GM12878 (cell line): ENCODE data around the gene TMEM201. TPM values are rescaled to one million over a fixed set of nuclear protein-coding genes. Genes with fewer than 3 reads are reported as not detected.
A peak's percentile ranks its signal among the peaks of the same experiment; 100 is the strongest.

Experiments
- ATAC-seq: fragments of 200-7000 bp; cut with Tn5 transposase; 3 replicates; pipeline ENCODE4 v1.9.1; 2020; ENCODE audit warnings: mild to moderate bottlenecking, moderate library complexity
- BruUV-seq: library from RNA; stranded (reverse); fragments of 400-500 nt; replicated peaks from 2 replicates; lab custom pipeline; 2021; lab: Mats Ljungman, UMichigan
- CTCF ChIA-PET: fragments of 300-600 bp; sonication (Branson Sonifier 250); formaldehyde crosslinking; extraction: SDS; loops from one replicate; lab custom pipeline; 2021; ENCODE audit warnings: inconsistent platforms; lab: Yijun Ruan, JAX
- POLR2A ChIA-PET: fragments of 350-600 bp; formaldehyde crosslinking; extraction: SDS; loops from one replicate; lab custom pipeline; 2021; ENCODE audit warnings: inconsistent platforms; lab: Charles Lee
- RAD21 ChIA-PET: fragments of 300-600 bp; sonication (Branson Sonifier 250); formaldehyde crosslinking; loops from one replicate; lab custom pipeline; 2023; ENCODE audit warnings: antibody characterized with exemption; ENCODE audit not compliant: unreplicated experiment; lab: Charles Lee
- SMC1A ChIA-PET: fragments of 300-600 bp; sonication (Branson Sonifier 250); formaldehyde crosslinking; loops from one replicate; lab custom pipeline; 2023; ENCODE audit not compliant: unreplicated experiment, uncharacterized antibody; lab: Charles Lee
- DNase-seq: peaks from one replicate; pipeline ENCODE4 v3.0.0-alpha.2; 2011; ENCODE audit warnings: low read depth, low spot score
- FAIRE-seq: peaks from 3 replicates; lab custom pipeline; 2011; peaks lifted over from hg19 to GRCh38; lab: Jason Lieb, UNC
- H2AFZ ChIP-seq: 2 replicates; pipeline ENCODE4 v1.6.0; 2011; ENCODE audit warnings: low read depth, low read length, control low read depth; ENCODE audit not compliant: control insufficient read depth
- H3K27ac ChIP-seq: 2 replicates; pipeline ENCODE4 v1.5.1; 2011; ENCODE audit warnings: control low read depth; ENCODE audit not compliant: control insufficient read depth, insufficient read depth
- H3K27me3 ChIP-seq, 2 experiments: replicated peaks in 1 of 2; 2 replicates each; pipeline versions ENCODE4 v1.6.0 to v1.6.1; 2011; ENCODE audit warnings: low read length in 1 of 2; ENCODE audit not compliant: control insufficient read depth in 2 of 2, insufficient read depth in 2 of 2
- H3K36me3 ChIP-seq, 2 experiments: 2 replicates each; pipeline ENCODE4 v1.5.1; 2011; ENCODE audit warnings: low read length in 1 of 2; ENCODE audit not compliant: control insufficient read depth in 2 of 2, insufficient read depth in 2 of 2
- H3K4me1 ChIP-seq: 2 replicates; pipeline ENCODE4 v1.6.1; 2011; ENCODE audit warnings: mild to moderate bottlenecking, low read length, moderate library complexity, mixed read lengths; ENCODE audit not compliant: control insufficient read depth, insufficient read depth
- H3K4me2 ChIP-seq: 2 replicates; pipeline ENCODE4 v1.6.0; 2011; ENCODE audit warnings: control low read depth; ENCODE audit not compliant: control insufficient read depth, insufficient read depth
- H3K4me3 ChIP-seq: fragments of 200-600 bp; sonication (generic); 2 replicates; pipeline ENCODE4 v1.5.1; 2016
- H3K79me2 ChIP-seq: 2 replicates; pipeline ENCODE4 v1.6.0; 2011; ENCODE audit warnings: low read length; ENCODE audit not compliant: control insufficient read depth, insufficient read depth
- H3K9ac ChIP-seq: 2 replicates; pipeline ENCODE4 v1.8.0; 2011; ENCODE audit warnings: low read length, control low read depth, mixed read lengths; ENCODE audit not compliant: control insufficient read depth, insufficient read depth
- H3K9me3 ChIP-seq: replicated peaks from 3 replicates; pipeline ENCODE4 v1.5.1; 2011; ENCODE audit warnings: mild to moderate bottlenecking, low read length; ENCODE audit not compliant: control insufficient read depth, insufficient read depth
- H4K20me1 ChIP-seq: 2 replicates; pipeline ENCODE4 v1.6.0; 2011; ENCODE audit not compliant: control insufficient read depth, insufficient read depth
- BHLHE40 ChIP-seq, 2 experiments: fragments of 450-650 bp in 1 of 2; IDR thresholded peaks; 2 replicates each; pipeline ENCODE4 v1.6.1; 2011 to 2017; ENCODE audit warnings: low read depth in 2 of 2, borderline replicate concordance in 1 of 2, improper control_type of control experiment in 1 of 2, low read length in 1 of 2, mild to moderate bottlenecking in 1 of 2
- IKZF1 ChIP-seq: fragments of 450-650 bp; conservative IDR thresholded peaks from 2 replicates; pipeline ENCODE4 v1.6.1; 2017; ENCODE audit warnings: antibody characterized with exemption, mild to moderate bottlenecking
- LARP7 ChIP-seq: fragments of 450-650 bp; IDR thresholded peaks from 2 replicates; pipeline ENCODE4 v1.6.1; 2017; ENCODE audit warnings: mild to moderate bottlenecking
- MYB ChIP-seq: fragments of 150-350 bp; IDR thresholded peaks from 2 replicates; pipeline ENCODE4 v1.6.1; 2014; ENCODE audit warnings: mild to moderate bottlenecking, low read depth, low read length, borderline replicate concordance
- RCOR1 ChIP-seq: conservative IDR thresholded peaks from 2 replicates; pipeline ENCODE4 v1.6.1; 2012; ENCODE audit warnings: low read depth, low read length, improper control_type of control experiment
- STAT1 ChIP-seq: fragments of 450-650 bp; conservative IDR thresholded peaks from 2 replicates; pipeline ENCODE4 v1.6.1; 2014; ENCODE audit warnings: antibody characterized with exemption, mild to moderate bottlenecking
- TBL1XR1 ChIP-seq: IDR thresholded peaks from 2 replicates; pipeline ENCODE4 v1.6.1; 2012; ENCODE audit warnings: low read depth, low read length, improper control_type of control experiment
- TCF7 ChIP-seq: IDR thresholded peaks from 2 replicates; pipeline ENCODE4 v1.6.1; 2014; ENCODE audit warnings: antibody characterized with exemption, borderline replicate concordance
- WGBS: methylation state at CpG from one replicate; pipeline ENCODE4 v1.1.6; 2016; ENCODE audit warnings: low lambda C conversion rate; ENCODE audit not compliant: insufficient replicate concordance, insufficient coverage; ENCODE audit errors: missing lambda C conversion rate; 5-methylcytosine and 5-hydroxymethylcytosine counted together
- in situ Hi-C: fragments of 300-500 bp; cut with MboI; formaldehyde crosslinking; loops from 9 replicates; pipeline ENCODE4 v1.14.3; 2018; ENCODE audit warnings: mixed read lengths
- intact Hi-C: fragments of 100-400 bp; cut with micrococcal nuclease; formaldehyde crosslinking; loops from one replicate; pipeline ENCODE4 v1.14.2; 2022; ENCODE audit not compliant: unreplicated experiment
- polyA plus RNA-seq, 11 experiments: library from polyadenylated mRNA; depleted of rRNA in 4 of 11; unstranded in 6 of 11; stranded (reverse) in 5 of 11; fragments of >200 nt; fragmentation: Nextera tagmentation in 4 of 11; fragmentation: Illumina TruSeq in 1 of 11; extraction: Ambion mirVana in 4 of 11; extraction: Trizol in 1 of 11; gene quantifications; 1 replicate in 1 of 11; 2 replicates in 10 of 11; pipeline versions ENCODE4 v1.2.1 to v1.2.3, GENCODE V29; 2011 to 2016; ENCODE audit warnings: inconsistent platforms in 2 of 11, missing spikeins in 2 of 11, low read depth in 1 of 11
- total RNA-seq, 4 experiments: library from RNA; depleted of rRNA in 3 of 4; stranded (reverse); fragments of >200 nt in 3 of 4; fragmentation: Illumina TruSeq in 1 of 4; extraction: Trizol in 1 of 4; gene quantifications; 2 replicates each; pipeline versions ENCODE4 v1.2.1 to v1.2.3, GENCODE V29; 2013 to 2021
- TF ChIP-seq, protein P1 (sequence below): fragments of 450-650 bp; IDR thresholded peaks from 2 replicates; pipeline ENCODE4 v1.6.1; 2017; ENCODE audit warnings: antibody characterized with exemption, mild to moderate bottlenecking, moderate library complexity
- TF ChIP-seq, protein P2 (sequence below): IDR thresholded peaks from 2 replicates; pipeline ENCODE4 v1.6.1; 2011; ENCODE audit warnings: low read depth, low read length, improper control_type of control experiment, borderline replicate concordance
- TF ChIP-seq, protein P3 (sequence below): fragments of 450-650 bp; conservative IDR thresholded peaks from 2 replicates; pipeline ENCODE4 v1.6.1; 2017; ENCODE audit warnings: mild to moderate bottlenecking, moderate library complexity

Gene TMEM201
- total and polyA plus RNA-seq, 10 of the 15 experiments (the other 5 are each of a cell fraction or from before 2014, with no cell fraction given): 0.13 to 26.6 (median 6.1) TPM

DNA sequence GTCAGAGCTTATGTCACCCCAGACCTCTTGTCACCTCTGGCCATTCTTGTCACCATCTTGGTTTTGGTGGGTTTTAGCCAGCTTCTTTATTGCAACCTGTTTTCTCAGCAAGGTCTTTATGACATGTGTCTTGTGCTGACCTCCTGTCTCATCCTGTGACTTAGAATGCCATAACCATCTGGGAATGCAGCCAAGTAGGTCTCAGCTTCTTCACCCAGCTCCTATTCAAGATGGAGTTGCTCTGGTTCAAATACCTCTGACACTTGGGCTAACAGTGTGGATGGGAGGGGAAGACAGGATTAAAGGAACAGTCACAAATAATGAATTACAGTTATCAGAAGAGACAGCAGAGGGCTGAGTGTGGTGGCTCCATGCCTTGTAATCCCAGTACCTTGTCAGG lies 32.3 kb downstream of the TMEM201 start (continued):
- TF ChIP-seq, protein P1, sequence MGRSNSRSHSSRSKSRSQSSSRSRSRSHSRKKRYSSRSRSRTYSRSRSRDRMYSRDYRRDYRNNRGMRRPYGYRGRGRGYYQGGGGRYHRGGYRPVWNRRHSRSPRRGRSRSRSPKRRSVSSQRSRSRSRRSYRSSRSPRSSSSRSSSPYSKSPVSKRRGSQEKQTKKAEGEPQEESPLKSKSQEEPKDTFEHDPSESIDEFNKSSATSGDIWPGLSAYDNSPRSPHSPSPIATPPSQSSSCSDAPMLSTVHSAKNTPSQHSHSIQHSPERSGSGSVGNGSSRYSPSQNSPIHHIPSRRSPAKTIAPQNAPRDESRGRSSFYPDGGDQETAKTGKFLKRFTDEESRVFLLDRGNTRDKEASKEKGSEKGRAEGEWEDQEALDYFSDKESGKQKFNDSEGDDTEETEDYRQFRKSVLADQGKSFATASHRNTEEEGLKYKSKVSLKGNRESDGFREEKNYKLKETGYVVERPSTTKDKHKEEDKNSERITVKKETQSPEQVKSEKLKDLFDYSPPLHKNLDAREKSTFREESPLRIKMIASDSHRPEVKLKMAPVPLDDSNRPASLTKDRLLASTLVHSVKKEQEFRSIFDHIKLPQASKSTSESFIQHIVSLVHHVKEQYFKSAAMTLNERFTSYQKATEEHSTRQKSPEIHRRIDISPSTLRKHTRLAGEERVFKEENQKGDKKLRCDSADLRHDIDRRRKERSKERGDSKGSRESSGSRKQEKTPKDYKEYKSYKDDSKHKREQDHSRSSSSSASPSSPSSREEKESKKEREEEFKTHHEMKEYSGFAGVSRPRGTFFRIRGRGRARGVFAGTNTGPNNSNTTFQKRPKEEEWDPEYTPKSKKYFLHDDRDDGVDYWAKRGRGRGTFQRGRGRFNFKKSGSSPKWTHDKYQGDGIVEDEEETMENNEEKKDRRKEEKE: no peak
- TF ChIP-seq, protein P2, sequence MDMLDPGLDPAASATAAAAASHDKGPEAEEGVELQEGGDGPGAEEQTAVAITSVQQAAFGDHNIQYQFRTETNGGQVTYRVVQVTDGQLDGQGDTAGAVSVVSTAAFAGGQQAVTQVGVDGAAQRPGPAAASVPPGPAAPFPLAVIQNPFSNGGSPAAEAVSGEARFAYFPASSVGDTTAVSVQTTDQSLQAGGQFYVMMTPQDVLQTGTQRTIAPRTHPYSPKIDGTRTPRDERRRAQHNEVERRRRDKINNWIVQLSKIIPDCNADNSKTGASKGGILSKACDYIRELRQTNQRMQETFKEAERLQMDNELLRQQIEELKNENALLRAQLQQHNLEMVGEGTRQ: no peak
- TF ChIP-seq RCOR1: no peak
- no peak for TF ChIP-seq STAT1
- TF ChIP-seq TCF7: no peak
- no peak for TF ChIP-seq BHLHE40 (IDR thresholded peaks at IDR 0.05; ENCODE audit: borderline replicate concordance in 1 of 2, low read depth in 2 of 2, low read length in 1 of 2)
- no peak for TF ChIP-seq TBL1XR1
- TF ChIP-seq LARP7: no peak
- no peak for TF ChIP-seq MYB

DNA sequence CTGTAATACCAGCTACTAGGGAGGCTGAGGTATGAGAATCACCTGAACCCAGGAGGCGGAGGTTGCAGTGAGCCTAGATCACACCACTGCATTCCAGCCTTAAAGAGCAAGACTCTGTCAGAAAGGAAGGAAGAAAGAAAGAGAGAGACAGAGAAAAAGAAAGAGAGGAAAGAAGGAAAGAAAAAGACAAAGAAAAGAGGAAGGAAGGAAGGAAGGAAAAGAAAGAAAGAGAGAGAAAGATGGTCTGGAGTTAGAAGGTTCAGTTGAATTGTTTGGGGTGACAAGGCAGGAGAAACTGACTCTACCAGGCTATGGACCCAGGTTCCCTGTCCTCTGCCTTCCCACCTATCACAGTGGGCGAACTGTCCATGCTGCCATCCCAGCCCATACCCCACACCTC lies 35.4 kb downstream of the TMEM201 start:
- intact Hi-C loops: no loop called here
- no peaks in the 10 kb centered on the region for H3K9me3 ChIP-seq
- H2AFZ ChIP-seq: no peak overlapping the region
- H3K27me3 ChIP-seq: no peaks in the 10 kb centered on the region
- FAIRE-seq (no peak), ATAC-seq (no peak)
- in situ Hi-C loops: no loop called here
- no peak overlapping the region for H3K9ac ChIP-seq
- ChIA-PET SMC1A (no interaction called here), CTCF (interaction anchor here (0.8 to 1.1 kb wide), 4 partner anchors 8 to 48 kb away, joined by 3 to 5 read pairs (median 3); partner anchors contain the start of gene TMEM201), POLR2A (interaction anchor here (0.6 kb wide), 3 partner anchors 36 to 242 kb away, joined by 4 to 8 read pairs (median 4); no protein-coding TSS in a partner anchor)
- H4K20me1 ChIP-seq: no peaks in the 10 kb centered on the region
- no peak overlapping the region for H3K4me3 ChIP-seq
- BruUV-seq: no TSS peak
- H3K4me1 ChIP-seq: peaks cover 31% of the 10 kb centered on the region
- H3K27ac ChIP-seq: no peak overlapping the region
- 100% methylated on average over 2 of the region's 2 CpGs for WGBS
- 0 out of 2 replicates have a peak, but pooled peaks have one; percentile 12 for TF ChIP-seq IKZF1
- TF ChIP-seq, protein P3, sequence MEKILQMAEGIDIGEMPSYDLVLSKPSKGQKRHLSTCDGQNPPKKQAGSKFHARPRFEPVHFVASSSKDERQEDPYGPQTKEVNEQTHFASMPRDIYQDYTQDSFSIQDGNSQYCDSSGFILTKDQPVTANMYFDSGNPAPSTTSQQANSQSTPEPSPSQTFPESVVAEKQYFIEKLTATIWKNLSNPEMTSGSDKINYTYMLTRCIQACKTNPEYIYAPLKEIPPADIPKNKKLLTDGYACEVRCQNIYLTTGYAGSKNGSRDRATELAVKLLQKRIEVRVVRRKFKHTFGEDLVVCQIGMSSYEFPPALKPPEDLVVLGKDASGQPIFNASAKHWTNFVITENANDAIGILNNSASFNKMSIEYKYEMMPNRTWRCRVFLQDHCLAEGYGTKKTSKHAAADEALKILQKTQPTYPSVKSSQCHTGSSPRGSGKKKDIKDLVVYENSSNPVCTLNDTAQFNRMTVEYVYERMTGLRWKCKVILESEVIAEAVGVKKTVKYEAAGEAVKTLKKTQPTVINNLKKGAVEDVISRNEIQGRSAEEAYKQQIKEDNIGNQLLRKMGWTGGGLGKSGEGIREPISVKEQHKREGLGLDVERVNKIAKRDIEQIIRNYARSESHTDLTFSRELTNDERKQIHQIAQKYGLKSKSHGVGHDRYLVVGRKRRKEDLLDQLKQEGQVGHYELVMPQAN: no peak
- TF ChIP-seq, all 136 proteins: peak for 1
- RAD21 ChIA-PET: no interaction called here
- no peak for DNase-seq
- Histone ChIP-seq H3K79me2 (peaks cover 14% of the 10 kb centered on the region), H3K4me2 (no peak overlapping the region), H3K36me3 (no peaks in the 10 kb centered on the region)
